Activated naive CD4-positive, alpha-beta T cell (primary cell): ENCODE data around the gene GALNT7.

ENCODE experiments used
- DNase-seq, 4 experiments: peaks; one replicate each; lab custom pipeline; 2025; lab: John Stamatoyannopoulos, UW

GALNT7 gene

DNA sequence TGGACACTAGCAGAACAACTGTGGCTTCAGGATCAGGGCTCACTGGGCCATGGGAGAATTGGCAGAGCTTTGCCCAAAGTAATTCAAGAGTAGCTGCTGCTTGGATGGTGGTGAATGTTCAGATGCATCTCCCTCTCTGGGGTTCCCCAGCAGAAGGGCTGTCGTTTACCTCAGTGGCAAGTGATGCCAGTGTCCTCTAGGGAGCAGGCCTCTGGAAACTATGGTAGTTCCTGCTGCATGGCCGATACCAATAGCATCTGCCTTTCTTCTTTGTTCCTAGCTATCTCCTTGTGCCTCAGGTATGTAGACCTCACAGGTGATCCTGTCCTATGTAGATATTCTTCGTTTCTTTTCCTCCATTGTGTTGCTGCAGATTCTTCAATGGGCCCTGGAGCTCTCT lies 139.2 kb downstream of the GALNT7 start:
- no peak for DNase-seq

DNA sequence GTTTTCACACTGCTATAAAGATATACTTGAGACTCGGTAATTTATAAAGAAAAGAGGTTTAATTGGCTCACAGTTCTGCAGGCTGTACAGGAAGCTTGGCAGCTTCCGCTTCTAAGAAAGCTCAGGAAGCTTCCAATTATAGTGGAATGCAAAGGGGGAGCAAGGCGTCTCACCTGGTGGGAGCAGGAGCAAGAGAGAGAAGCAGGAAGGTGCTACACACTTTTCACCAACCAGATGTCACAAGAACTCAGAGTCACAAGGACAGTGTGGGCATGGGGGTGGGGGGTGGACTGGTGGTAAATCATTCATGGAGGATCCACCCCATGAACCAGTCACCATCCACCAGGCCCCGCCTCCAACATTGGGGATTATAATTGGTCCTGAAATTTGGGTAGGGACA lies 142.8 kb downstream of the GALNT7 start:
- DNase-seq = no peak

DNA sequence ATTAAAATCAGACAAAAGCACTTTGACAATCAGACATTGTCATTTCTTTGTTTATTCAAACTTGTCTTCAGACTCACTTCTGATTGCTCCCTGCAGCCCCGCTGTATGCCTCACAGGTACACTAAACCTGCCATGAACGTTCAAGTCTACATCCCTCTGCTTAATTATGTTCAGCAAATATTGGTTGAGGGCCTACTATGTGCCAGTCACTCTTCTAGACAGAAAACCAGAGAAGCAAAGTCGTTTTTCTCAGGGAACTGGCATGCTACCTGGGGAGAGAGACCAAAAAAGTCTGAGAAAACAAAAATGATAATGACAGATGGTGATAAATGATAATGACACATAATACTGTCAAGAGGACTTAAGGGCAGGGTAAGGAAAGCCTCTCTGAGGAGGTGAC lies 146.1 kb downstream of the GALNT7 start:
- no peak for DNase-seq

DNA sequence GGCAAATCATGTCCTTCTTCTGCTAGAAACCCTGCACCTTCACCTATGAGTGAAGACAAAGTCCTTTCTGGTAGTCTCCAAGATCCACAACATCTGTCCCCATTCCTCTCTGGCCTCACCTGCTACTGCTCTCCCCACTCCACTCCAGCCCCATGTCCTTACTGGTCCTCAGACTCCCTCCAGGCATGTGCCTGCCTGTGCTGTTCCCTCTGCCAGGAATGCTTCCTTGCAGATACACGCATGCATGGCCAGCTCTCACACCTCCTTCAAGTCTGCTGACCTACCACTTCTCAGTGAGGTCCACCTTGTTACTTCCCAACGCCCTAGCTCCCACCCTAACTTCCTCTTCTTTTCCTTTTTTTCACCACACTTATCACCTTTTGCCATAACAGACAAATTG lies 147.4 kb downstream of the GALNT7 start:
- DNase-seq = no peak

DNA sequence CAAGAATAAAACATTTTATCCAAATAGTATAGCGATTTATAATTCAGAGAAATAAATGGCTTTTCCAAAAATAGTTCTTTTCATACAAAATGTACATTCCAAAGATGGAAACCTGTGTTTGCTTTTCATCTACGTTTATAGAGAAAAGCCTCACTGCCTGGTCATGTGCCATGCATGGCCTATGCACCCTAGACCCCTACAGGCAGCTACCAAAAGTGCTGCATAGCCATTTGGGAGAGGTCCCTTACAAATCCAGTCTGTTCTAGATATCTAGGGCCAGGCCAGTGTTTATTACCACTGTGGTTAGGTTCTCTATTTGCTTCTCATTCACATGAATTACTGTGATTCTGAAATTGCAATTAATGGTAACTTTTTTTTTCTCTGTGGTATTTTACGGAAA lies 148.4 kb downstream of the GALNT7 start:
- no peak for DNase-seq

DNA sequence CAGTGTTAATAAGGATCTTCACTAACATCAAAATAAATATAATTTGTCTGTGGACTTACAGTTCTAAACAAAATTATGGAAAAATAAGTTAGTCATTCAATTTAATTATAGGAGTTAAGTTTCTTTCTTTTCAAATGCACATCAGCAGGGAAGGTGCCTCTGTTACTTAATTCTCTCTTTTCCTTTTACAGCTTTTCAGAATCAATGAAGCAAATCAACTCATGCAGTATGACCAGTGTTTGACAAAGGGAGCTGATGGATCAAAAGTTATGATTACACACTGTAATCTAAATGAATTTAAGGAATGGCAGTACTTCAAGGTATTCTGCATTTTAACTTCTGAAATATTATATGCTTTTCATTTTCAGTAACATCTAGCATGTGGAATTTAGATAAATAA lies 149.6 kb downstream of the GALNT7 start:
- DNase-seq = no peak

DNA sequence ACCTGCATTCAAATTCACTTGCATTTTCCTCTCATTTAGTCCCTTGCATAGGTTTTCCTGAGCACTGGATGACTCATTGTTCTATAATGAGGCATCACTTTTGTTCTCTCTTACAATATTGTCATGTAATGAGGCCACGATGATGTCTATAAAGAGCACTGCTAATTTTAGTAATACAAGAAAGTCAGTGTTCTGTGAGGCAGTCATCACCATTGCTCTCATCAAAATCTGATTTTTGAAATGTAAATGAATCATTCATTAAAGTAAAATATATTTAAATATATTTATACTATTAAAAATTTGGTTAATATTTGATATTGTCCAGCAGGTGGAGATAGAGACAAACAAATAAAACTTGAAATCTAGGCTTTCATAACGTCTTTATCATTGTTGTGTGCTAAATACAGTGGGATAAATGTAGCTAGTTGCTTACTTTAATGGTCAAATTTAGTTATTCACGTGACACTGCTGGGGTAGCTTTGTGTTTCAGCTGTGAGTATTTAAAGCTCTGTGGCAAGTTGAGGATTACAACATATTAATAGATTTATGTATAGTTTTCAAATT lies 150.1 kb downstream of the GALNT7 start:
- no peak for DNase-seq

DNA sequence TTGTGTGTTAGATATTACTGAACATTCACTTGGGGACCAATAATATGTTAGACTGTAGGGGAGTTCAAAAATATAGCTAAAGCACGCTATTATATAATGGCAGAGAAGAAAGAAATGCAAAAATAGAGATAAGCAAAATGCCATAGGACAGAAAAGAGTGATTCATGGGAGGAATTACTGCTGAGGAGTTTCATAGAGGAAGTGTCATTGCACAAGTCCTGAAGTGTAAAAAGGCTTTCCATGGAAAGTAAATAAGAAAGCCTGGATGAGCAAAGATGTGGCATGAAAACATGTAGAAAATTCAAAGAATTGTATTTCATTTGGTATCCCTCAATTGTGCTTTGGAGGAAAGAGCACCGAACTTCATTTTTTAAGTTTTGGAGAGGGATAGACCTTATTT lies 151.1 kb downstream of the GALNT7 start:
- no peak for DNase-seq

DNA sequence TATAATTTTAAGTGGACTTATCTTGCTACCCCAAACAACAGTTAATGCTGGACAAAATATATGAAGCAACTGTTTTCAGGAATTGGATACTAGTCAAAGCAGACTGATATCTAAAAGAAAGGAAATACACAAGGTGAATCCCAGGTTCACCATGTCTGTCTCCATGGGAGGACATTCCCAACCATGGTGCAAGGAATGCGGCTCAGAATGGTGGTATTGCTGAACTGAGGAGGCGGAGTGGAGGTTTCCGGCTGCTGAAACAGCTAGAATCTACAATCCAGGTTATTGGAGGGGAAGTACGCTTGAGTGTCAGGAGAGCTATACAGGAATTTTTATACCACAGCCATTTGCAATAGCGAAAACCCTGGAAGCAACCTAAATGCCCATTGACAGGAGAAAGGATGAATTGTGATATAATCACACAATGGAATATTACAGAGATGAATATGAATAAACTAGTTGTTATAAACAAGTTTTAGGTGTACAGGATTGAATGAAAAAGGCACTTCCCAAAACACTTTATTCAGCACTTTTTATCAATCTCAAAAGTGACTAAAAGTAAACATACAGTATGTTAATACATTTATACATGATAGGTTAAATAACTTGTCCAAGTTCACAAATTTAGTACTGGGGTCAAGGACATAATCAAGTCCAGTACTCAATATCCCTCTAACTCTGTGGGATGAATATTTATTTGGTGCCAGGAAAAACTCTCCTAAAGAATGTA lies 156.6 kb downstream of the GALNT7 start:
- DNase-seq = no peak

DNA sequence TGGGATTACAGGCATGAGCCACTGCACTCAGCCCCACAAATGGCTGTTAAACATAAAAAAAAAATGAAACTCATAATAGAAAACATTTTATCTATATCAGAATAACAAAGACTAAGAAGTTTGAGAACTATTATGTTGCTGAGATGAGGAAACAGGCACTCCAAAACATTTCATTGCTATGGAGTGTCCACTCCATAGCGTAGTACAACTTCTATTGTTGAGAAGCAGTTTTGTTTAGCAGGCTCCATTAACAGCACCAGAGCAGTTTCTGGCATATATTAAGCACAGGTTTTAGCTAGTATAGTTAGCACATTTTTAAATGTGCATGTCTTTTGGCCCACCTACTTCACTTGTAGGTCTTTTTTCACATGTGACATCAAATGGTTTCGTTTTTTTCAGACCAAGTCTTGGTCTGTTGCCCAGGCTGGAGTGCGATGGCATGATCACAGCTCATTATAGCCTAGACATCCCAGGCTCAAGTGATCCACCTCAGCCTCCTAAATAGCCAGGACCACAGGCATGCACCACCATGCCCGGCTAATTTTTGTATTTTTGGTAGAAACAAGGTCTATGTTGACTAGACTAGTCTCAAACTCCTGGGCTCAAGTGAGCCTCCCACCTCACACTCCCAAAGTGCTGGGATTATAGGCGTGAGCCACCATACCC lies 159.8 kb downstream of the GALNT7 start:
- DNase-seq = no peak

DNA sequence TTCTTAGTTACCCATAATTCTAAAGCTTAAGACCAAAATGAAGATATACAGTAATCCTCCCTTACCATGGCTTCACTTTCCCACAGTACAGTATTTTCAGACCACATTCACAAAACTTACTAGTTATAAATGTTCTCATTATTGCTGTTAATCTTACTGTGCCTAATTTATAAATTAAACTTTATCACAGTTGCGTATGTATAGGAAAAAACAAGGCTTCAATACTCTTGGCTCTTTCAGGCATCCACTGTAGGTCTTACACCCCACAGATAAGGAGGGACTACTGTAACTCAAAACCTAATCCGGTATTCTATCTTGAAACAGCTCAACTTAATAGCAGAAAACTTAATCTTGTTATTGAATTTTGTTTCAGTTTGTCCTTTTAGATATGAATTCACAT lies 162.0 kb downstream of the GALNT7 start:
- DNase-seq = no peak

DNA sequence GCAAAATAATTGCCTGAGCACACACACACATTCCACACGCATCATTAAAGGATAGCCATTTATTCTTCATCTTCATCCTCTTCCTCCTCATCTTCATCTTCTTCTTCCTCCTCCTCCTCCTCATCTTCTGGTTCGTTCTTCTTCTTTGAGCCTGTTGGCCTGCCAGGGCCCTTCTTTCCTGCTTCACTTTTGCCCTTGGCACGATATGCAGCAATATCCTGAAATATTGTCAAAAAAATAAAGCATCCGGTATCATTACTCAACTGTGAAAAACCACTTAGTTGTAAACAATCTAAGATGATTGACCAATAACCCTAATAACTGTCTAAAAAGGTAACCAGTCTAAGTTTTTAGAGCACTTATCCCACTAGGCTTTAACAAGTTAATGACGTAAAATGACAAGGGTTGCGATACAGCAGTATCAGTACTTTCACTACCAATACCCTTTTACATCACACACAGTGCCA lies 163.4 kb downstream of the GALNT7 start:
- DNase-seq = no peak

DNA sequence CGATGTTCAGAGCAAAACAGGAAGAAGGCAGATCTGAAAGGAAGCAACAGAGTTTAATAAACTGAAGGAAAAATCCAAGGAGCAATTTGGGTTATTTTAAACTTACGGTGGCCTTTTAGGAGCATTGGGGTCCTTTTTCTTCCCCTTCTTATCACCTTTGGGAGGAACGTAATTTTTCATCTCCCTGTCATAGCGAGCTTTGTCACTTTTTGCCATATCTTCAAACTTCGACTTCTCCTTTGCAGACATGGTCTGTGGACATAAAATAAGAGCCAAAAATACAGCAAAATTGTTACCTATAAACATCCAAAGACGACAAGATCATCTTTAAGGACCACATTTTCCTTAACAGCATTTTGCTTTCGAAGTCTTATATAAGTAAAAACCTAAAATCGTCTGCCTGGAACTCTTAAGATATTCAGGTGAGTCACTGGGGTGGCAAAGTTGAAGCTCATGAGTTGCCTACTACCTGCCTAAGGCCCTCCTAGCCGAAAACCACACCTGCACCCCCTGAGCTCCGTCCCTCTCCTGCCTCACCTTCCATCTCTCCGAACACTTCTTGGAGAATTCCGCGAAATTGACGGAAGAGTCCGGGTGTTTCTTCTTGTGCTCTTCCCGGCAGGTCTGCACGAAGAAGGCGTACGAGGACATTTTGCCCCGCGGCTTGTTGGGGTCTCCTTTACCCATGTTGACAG lies 164.5 kb downstream of the GALNT7 start:
- peak in 1 of 4 experiments; percentile 30 for DNase-seq

DNA sequence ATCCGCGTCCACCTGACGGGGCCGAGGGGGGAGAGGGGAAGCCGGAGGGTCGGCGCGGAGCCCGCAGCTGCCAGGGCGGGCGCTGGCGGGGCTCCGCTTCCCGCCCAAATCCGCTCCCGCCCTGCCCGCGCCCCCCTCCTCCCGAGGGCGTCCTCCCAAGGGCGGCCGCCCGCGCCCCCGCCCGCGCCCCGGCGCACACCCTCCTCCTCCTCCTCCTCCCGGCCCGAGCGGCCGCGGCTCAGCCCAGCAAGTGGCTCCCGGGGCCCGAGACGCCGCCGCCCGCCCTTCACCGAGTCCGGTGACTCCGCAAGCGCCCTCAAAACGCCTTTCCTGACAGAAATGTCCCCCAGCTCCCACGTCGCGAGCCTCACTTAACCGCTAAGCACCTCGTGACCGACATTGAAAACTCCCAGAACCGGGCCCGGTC lies 165.1 kb downstream of the GALNT7 start:
- DNase-seq = peak in 3 of 4 experiments; percentile 20 to 50 (median 34)

DNA sequence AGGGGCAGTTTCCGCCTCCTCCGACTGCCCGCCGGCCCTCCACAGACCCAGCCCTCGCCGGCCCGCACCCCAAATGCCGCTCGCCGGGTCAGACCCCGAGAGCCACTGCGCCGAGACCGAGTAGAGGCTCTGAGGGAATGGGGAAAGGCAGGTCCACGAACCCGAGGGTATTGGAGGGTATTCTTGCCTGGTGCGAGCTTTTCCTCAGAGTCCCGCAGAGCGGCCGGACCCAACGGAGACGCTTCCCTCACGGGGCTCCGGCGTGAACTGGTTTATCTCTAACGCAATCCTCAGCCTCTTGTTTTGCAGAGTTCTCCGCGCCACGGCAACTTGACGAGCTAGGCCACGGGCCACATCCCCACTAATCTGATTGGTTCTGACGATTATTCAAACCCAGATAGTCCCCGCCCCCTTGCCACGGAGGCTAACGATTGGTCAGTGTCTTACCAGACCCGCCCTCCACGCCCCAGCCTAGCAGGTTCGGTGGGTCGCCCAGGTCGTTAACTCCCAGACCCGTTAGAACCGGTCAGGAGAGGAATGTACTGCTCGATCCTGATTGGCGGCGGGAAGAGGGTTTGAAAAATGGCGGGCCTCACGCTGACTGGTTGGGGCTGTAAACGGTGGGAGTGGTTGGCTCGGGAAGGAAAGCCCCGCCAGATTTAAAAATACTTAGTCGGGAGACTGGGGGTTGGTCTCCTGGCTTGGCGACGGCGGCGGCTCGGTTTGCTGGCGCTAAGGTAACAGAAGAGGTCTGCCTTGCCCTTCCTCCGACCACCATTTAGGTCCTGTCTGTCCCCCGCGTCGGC lies 165.7 kb downstream of the GALNT7 start, which contains the start of gene HMGB2:
Gene HMGB2, minus strand, starts transcription at position 274 of the 806 bp plus-strand sequence. CDS start 709 bp downstream, outside the sequence.
- DNase-seq = peak; percentile 97 to 99 (median 98)

DNA sequence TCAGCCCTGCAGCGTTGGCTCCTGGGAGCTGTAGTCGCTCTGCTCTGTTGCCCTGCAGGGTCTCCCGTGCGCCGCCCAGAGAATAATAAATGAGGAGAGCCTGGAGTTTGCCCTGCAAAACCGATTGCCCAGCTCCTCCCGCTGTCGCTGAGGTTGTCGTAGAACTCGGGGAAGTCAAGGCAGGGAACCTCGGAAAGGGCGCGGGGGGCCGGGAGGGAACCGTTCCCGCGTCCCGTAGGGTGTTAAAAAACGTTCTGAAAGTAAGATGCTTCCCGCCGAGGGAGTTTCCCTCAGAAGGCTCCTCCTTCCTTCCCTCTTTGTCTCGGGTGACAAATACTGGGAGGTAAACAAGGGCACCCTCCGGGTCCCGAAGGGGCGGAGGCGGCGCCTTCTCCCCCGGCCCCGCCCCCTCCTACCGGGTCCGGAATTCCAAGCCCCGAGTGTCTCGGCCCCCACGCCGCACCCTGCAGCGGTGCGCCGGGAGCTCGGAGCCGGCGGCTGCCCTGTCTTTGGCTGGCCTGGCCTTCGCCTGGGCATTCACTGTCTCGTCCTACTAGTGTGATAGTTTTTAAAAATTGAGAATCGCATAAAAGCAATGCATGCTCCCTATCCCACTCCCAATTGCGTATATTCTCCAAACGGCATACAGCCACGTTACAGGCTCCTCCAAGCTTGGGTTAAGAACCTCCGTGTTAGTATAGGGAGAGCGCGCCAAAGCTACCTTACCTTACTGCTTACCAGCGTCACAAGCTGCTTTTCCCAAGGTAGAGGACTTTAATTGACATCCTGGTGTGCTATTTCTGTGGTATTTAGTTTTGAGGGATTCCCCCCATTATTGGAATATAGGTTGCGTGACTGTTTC lies 166.5 kb downstream of the GALNT7 start:
- DNase-seq = no peak

DNA sequence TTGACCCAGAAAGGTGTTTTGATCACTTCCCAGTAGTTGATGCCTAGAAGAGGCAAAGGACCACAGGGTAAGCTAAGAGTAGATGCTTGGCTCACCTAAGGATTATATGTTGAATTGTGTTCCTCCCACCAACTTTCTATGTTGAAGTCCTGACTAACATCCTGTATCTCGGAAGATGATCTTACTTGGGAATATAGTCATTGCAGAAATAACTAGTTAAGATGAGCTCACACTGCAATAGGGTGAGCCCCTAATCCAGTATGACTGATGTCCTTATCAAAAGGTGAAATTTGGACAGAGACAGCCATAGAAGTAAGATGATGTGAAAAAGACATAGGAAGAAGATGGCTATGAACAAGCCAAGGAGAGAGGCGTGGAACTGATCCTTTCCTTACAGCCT lies 168.9 kb downstream of the GALNT7 start:
- DNase-seq = no peak

DNA sequence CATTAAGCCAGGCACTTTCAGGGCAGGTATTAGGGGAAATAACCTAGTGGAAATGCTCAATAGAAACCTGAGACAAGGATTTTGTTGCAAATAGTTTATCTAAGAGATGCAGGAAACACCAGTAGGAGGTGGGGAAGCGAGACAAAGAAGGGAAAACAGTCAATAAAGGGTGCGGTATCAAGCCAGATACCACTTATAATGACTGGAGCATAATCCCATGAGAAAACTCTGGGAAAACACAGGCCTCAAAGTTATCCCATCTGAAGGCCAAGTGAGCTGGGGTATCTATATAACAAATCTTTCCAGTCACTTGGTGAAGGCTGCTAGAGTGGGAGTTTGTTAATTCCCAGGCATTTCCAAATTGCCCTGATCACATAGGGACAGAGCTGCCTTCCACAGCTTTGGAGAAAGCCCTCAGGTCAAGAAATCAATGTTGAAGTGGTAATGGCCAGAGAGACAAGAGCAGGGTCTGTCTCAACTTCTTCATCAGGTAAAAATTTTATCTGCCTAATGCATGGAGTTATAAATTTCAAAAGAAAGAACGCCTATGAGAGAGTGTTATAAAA lies 175.3 kb downstream of the GALNT7 start:
- no peak for DNase-seq

DNA sequence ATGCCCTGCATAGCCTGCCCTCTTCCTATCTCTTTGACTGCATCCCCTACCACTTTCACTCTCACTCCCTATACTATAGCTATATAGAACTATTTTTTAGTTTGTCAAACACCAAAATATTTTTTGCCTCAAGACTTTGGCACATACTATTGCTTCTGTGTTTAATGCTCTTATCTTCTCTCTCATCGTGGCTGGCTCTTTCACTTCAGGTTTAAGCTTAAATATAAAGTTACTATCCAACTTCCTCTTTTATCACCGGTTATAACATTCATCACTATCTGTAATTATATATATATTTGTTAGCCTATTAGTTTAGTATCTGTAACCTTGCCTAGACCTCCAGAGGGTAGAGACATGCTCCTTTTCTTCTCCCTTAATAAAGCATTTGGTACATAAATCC lies 177.0 kb downstream of the GALNT7 start:
- DNase-seq = no peak

DNA sequence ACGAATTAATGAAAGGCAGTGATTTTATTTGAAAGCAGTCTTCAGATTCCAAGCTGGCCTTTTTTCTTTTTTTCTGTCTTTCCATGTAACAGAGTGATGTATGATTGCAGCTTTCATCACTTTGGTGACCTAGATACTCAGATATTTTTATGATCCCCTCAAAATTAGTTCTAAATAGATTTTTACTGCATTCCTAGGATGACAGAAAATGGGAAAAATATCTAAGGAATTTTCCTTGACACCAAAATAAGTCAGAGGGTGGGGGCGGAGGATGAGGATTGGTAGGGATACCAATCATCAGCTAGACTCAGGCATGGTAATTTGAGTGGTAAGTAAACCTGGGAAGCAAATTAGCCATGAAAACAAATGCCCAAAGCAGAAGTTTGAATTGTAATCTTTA lies 177.5 kb downstream of the GALNT7 start:
- DNase-seq = no peak
